Measurements from ENCODE around the gene MMP14. TPM values are rescaled to one million over a fixed set of nuclear protein-coding genes. Genes with fewer than 3 reads are reported as not detected.

Gene MMP14
- total and polyA plus RNA-seq, 2 of the 13 experiments (the other 11 are each of a cell fraction or from before 2014, with no cell fraction given): 5.2 to 9.8 TPM

DNA sequence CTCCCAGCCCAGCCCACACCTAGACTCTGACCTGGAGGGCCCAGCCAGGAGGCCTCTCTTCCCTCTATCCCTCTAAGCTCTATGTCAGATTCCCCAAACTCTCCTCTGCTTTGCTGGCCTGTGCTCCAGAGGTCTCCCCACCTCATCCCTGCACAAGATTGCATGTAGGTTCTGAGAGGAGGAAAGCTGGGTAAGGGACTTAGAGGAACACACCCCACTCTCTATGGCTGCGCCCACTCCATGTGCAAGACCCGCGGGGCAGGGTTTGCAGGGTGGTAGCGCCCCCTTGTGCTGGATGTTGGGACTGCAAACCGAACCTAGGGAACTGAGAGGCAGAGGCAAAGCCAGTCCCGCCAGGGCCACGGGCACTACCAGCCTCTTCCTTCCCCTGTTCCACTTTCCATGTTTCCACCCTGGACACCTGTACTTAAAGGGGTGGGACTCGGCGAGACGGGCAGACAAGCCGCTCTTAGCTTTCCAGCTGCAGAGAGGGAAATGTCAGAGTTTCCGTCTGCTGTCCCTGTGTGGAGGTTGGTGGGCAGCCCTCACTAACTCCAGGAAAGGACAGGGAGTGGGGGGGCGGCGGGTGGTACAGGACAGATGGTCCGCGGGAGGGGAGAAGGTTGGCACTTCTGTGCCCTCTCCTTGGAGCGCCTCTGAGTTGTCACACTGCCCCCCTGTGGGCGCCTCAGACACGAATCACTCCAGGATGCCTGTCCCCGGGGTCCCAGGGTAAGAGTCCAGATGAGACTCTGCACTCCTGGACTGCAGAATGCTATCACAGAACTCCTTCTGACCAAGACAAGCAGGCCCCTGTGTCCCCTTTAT, 16.8 kb downstream of the MMP14 start (continued):
- TF ChIP-seq, protein P1, sequence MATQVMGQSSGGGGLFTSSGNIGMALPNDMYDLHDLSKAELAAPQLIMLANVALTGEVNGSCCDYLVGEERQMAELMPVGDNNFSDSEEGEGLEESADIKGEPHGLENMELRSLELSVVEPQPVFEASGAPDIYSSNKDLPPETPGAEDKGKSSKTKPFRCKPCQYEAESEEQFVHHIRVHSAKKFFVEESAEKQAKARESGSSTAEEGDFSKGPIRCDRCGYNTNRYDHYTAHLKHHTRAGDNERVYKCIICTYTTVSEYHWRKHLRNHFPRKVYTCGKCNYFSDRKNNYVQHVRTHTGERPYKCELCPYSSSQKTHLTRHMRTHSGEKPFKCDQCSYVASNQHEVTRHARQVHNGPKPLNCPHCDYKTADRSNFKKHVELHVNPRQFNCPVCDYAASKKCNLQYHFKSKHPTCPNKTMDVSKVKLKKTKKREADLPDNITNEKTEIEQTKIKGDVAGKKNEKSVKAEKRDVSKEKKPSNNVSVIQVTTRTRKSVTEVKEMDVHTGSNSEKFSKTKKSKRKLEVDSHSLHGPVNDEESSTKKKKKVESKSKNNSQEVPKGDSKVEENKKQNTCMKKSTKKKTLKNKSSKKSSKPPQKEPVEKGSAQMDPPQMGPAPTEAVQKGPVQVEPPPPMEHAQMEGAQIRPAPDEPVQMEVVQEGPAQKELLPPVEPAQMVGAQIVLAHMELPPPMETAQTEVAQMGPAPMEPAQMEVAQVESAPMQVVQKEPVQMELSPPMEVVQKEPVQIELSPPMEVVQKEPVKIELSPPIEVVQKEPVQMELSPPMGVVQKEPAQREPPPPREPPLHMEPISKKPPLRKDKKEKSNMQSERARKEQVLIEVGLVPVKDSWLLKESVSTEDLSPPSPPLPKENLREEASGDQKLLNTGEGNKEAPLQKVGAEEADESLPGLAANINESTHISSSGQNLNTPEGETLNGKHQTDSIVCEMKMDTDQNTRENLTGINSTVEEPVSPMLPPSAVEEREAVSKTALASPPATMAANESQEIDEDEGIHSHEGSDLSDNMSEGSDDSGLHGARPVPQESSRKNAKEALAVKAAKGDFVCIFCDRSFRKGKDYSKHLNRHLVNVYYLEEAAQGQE (IDR thresholded peaks at IDR 0.05; ENCODE audit: borderline replicate concordance in 1 of 2, low read depth in 1 of 2, low read length in 2 of 2): no peak
- peak; percentile 97 for TF ChIP-seq HNRNPL (IDR thresholded peaks at IDR 0.05; ENCODE audit: low read depth, low read length)
- TF ChIP-seq ZNF160 (CRISPR knock-in tag; IDR thresholded peaks at IDR 0.05): peak; percentile 79; the same call in 1 of the 2 replicates
- TF ChIP-seq MED8 (CRISPR knock-in tag; IDR thresholded peaks at IDR 0.05; ENCODE audit: insufficient replicate concordance): peak; percentile 41
- peak; percentile 44 for TF ChIP-seq HNRNPLL (IDR thresholded peaks at IDR 0.05; ENCODE audit: low read depth, low read length, poor library complexity, severe bottlenecking)
- no peak for TF ChIP-seq ZNF382 (CRISPR knock-in tag; IDR thresholded peaks at IDR 0.05; ENCODE audit: borderline replicate concordance)
- peak; percentile 48; the same call in 1 of the 2 replicates for TF ChIP-seq SP5 (CRISPR knock-in tag; IDR thresholded peaks at IDR 0.05; ENCODE audit: borderline replicate concordance, low read depth)
- no peak for TF ChIP-seq FOXJ3 (CRISPR knock-in tag; IDR thresholded peaks at IDR 0.05; ENCODE audit: borderline replicate concordance)
- TF ChIP-seq NFYB (CRISPR knock-in tag; IDR thresholded peaks at IDR 0.05): peak; percentile 30; the same call in 1 of the 2 replicates
- peak; percentile 27; the same call in 1 of the 2 replicates for TF ChIP-seq ZNF446 (CRISPR knock-in tag; IDR thresholded peaks at IDR 0.05)
- TF ChIP-seq, protein P2, sequence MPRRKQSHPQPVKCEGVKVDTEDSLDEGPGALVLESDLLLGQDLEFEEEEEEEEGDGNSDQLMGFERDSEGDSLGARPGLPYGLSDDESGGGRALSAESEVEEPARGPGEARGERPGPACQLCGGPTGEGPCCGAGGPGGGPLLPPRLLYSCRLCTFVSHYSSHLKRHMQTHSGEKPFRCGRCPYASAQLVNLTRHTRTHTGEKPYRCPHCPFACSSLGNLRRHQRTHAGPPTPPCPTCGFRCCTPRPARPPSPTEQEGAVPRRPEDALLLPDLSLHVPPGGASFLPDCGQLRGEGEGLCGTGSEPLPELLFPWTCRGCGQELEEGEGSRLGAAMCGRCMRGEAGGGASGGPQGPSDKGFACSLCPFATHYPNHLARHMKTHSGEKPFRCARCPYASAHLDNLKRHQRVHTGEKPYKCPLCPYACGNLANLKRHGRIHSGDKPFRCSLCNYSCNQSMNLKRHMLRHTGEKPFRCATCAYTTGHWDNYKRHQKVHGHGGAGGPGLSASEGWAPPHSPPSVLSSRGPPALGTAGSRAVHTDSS (CRISPR knock-in tag; conservative IDR thresholded peaks at IDR 0.05): no peak
- TF ChIP-seq, protein P3, sequence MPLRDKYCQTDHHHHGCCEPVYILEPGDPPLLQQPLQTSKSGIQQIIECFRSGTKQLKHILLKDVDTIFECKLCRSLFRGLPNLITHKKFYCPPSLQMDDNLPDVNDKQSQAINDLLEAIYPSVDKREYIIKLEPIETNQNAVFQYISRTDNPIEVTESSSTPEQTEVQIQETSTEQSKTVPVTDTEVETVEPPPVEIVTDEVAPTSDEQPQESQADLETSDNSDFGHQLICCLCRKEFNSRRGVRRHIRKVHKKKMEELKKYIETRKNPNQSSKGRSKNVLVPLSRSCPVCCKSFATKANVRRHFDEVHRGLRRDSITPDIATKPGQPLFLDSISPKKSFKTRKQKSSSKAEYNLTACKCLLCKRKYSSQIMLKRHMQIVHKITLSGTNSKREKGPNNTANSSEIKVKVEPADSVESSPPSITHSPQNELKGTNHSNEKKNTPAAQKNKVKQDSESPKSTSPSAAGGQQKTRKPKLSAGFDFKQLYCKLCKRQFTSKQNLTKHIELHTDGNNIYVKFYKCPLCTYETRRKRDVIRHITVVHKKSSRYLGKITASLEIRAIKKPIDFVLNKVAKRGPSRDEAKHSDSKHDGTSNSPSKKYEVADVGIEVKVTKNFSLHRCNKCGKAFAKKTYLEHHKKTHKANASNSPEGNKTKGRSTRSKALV (CRISPR knock-in tag; IDR thresholded peaks at IDR 0.05): peak; percentile 82
- peak; percentile 94 for TF ChIP-seq ZNF274 (CRISPR knock-in tag; IDR thresholded peaks at IDR 0.05)
- TF ChIP-seq ZNF850 (CRISPR knock-in tag; conservative IDR thresholded peaks at IDR 0.05): 0 out of 2 replicates have a peak, but pooled peaks have one; percentile 31
- TF ChIP-seq KDM5B (CRISPR knock-in tag; IDR thresholded peaks at IDR 0.05; ENCODE audit: borderline replicate concordance): peak; percentile 94
- peak; percentile 78 for TF ChIP-seq CBFB (CRISPR knock-in tag; IDR thresholded peaks at IDR 0.05)
- TF ChIP-seq, protein P4, sequence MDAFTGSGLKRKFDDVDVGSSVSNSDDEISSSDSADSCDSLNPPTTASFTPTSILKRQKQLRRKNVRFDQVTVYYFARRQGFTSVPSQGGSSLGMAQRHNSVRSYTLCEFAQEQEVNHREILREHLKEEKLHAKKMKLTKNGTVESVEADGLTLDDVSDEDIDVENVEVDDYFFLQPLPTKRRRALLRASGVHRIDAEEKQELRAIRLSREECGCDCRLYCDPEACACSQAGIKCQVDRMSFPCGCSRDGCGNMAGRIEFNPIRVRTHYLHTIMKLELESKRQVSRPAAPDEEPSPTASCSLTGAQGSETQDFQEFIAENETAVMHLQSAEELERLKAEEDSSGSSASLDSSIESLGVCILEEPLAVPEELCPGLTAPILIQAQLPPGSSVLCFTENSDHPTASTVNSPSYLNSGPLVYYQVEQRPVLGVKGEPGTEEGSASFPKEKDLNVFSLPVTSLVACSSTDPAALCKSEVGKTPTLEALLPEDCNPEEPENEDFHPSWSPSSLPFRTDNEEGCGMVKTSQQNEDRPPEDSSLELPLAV (CRISPR knock-in tag; conservative IDR thresholded peaks at IDR 0.05; ENCODE audit: low read depth): no peak
- no peak for TF ChIP-seq ZSCAN22 (CRISPR knock-in tag; IDR thresholded peaks at IDR 0.05)
- TF ChIP-seq ZNF563 (CRISPR knock-in tag; IDR thresholded peaks at IDR 0.05): peak; percentile 83
- 0 out of 2 replicates have a peak, but pooled peaks have one; percentile 33 for TF ChIP-seq MEIS2 (CRISPR knock-in tag; IDR thresholded peaks at IDR 0.05)
